Islet precursor cell (in vitro differentiated cells): ENCODE measurements around the gene CATSPERZ.

Source experiments
- DNase-seq: peaks from one replicate; pipeline ENCODE4 v3.0.0-alpha.2; 2018

Gene CATSPERZ

DNA sequence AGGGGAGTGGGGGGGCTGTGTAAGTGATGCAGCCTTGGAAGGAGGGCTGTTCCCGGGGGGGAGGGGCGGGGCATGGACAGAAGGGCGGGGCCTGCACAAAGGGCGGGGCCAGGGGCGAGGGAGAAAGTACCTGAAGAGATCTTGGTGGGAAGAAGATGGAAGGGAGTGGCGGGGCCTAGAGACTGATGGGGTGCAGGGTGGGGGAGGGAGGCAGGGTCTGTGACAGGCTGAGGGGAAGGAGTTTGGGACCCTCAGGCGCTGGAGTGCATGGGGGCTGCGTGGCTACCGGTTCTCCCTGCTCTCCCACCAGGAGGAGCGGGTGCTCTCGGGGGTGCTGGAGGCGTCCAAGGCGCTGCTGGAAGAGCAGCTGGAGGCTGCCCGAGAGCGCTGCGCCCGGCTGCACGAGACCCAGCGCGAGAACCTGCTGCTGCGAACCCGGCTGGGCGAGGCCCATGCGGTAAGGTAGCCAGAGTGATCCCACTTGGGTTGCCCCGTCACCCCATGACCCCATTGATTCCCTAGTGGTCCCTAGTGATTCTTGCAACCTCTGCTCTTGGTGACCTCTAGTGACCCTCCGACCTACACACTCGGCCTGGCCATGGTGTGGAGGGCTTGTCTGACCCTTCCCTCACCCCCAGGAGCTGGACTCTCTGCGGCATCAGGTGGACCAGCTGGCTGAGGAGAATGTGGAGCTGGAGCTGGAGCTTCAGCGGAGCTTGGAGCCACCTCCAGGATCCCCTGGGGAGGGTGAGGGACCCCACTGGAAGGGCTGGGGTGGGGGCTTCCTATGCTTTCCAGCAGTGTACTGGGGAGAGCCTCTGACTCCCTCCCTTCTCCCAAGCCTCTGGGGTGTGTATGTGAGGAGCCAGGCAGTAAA, 42.9 kb downstream of the CATSPERZ start:
- DNase-seq: peak; percentile 51

DNA sequence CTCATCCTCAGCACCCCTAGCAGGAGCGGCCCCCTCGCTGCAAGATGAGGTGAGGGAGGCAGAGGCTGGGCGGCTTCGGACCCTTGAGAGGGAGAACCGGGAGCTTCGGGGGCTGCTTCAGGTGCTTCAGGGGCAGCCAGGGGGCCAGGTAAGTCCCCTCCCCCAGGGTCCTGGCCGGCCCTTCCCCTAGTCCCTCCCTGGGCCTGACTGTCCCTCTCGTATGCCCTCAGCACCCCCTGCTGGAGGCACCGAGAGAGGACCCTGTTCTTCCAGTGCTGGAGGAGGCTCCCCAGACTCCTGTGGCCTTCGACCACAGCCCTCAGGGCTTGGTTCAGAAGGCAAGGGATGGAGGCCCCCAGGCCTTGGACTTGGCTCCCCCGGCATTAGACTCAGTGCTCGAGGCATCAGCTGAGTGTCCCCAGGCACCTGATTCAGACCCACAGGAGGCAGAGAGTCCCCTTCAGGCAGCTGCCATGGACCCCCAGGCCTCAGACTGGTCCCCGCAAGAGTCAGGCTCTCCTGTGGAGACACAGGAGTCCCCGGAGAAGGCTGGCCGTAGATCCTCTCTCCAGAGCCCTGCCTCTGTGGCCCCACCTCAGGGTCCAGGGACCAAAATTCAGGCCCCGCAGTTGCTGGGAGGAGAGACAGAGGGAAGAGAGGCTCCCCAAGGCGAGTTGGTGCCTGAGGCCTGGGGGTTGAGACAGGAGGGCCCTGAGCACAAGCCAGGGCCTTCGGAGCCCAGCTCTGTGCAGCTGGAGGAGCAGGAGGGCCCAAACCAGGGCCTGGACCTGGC, 43.8 kb downstream of the CATSPERZ start:
- DNase-seq: peak; percentile 68

- DNase-seq: peak; percentile 47
Observed at GRCh38 chr11:64344787-64345186, 44.6 kb downstream of the CATSPERZ start.

DNA sequence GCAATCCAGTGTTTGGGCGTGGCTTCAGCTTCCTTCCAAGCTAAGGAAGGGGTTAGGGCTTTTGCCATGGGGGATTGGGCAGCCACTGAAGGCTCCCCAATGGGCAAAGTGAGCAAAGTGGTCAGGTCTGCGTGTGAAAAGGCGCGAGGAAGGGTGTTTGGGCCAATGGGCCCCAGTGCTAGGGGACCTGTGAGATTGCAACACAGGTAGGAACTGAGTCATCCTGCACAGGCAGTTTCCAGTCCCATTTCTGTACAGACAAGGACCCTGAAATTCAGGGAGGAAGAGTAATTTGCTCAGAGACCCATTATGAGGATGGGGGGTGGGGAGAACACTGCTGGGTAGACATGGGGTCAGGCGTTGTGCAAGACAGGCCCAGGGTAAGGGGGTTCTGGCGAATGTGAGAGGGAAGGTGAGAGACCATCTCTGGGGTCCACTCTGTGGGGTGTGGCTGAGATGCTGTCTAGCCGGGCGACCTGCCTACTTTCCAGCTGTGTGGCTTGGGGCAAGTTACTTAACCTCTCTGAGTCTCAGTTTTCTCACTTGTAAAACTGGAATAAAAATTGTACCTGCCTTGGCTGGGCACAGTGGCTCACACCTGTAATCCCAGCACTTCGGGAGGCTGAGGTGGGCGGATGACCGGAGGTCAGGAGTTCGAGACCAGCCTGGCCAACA, 47.2 kb downstream of the CATSPERZ start:
- peak; percentile 33 for DNase-seq

- DNase-seq: peak; percentile 40
Observed at GRCh38 chr11:64348383-64349024, 48.3 kb downstream of the CATSPERZ start.

GRCh38 chr11:64349025-64349387, 48.8 kb downstream of the CATSPERZ start:
- peak; percentile 45 for DNase-seq

- peak; percentile 47 for DNase-seq
Observed at GRCh38 chr11:64349404-64349803, 49.2 kb downstream of the CATSPERZ start.

DNA sequence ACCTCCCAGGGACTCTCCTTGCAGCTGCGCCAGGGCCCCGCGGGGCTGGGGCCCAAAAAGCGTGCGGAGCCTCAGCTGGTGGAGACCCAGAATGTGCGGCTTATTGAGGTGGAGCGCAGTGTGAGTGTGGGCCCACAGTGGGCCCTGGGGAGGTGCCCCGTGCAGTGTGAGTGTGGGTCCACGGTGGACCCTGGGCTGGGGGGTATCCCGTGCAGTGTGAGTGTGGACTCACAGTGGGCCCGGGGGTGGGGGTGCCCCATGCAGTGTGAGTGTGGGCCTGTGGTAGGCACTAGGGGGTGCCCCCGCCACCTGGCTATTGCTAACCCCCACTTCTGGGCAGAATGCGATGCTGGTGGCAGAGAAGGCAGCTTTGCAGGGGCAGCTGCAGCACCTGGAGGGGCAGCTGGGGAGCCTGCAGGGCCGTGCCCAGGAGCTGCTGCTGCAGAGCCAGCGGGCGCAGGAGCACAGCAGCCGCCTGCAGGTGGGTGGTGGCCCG, 51.0 kb downstream of the CATSPERZ start:
- peak; percentile 40 for DNase-seq

DNA sequence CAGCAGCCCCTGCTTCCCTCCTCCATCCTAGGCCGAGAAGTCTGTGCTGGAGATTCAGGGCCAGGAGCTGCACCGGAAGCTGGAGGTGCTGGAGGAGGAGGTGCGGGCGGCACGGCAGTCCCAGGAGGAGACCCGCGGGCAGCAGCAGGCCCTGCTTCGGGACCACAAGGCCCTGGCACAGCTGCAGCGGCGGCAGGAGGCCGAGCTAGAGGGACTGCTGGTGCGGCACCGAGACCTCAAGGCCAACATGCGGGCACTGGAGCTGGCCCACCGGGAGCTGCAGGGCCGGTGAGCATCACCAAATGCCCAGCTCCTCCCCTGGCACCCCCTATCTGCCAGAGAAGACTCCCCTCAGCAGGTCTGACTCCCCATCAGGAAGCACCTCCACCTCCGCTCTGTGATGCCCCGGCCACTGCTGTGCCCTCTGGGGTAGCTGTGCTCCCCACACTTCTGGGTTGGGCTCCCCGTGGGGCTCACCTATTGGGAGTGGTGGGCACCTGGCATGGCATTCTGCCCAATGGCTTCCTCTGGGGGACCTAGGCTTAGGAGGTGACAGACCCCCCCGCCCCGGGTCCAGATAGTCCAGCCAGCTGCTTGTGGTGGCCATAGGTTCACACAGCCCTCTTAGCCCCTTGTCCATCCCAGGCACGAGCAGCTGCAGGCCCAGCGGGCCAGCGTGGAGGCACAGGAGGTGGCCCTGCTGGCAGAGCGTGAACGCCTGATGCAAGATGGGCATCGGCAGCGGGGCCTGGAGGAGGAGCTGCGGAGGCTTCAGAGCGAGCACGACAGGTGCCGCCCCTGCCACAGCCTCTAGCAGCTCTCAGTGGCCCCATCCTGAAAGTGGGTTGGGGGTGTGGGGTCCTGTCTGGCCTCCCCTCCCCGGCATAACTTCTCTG, 52.2 kb downstream of the CATSPERZ start:
- peak; percentile 51 for DNase-seq

GRCh38 chr11:64352995-64353714, 53.0 kb downstream of the CATSPERZ start:
- DNase-seq: peak; percentile 51

DNA sequence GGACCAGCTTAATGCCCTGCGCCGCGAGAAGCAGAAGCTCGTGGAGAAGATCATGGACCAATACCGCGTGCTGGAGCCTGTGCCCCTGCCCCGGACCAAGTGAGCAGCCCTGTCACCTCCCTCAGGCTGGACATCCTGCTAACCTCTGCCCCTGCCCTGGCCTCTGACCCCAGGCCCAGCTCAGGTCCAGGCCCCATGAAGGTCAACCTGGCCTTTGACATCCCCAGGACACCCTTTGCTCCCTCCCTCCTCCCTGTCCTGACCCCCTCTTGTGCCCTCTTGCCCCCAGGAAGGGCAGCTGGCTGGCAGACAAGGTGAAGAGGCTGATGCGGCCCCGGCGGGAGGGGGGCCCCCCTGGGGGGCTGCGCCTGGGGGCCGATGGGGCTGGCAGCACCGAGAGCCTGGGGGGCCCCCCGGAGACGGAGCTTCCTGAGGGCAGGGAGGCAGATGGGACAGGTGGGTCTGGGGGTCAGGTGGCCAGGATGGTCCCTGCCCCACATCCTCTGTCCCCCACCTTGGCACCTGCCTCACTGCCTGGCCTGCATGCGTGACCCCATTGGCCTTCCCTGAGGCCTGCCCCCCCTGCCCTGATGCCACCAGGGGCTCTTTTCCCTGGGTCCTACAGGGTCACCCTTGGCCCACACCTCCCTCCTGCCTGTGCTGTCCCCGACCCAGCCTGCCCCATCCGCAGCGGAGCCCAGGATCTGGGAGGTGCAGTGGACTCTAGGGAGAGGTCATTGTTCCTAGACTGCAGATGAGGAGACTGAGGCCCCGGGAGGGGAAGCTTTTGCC, 53.8 kb downstream of the CATSPERZ start:
- DNase-seq: peak; percentile 46
